GM19328 (cell line): ENCODE results near the gene ACADS.

ENCODE experiments used
- ATAC-seq: cut with Tn5 transposase; IDR thresholded peaks from one replicate; pipeline ENCODE4 v1.9.1; 2021; ENCODE audit warnings: mild to moderate bottlenecking, moderate library complexity; ENCODE audit not compliant: unreplicated experiment

The ACADS gene

GRCh38 chr12:120787889-120788288 lies 62.3 kb downstream of the ACADS start:
- ATAC-seq = no peak
